Measurements from ENCODE around the gene EXOC3.

- no peak for TF ChIP-seq NFRKB (IDR thresholded peaks at IDR 0.05)
- TF ChIP-seq ARNT (IDR thresholded peaks at IDR 0.05), result no peak
These were observed 2.6 kb downstream of the EXOC3 start for GRCh38 chr5:445591-445990.
